ENCODE data around the gene ZMYM5. TPM values are rescaled to one million over a fixed set of nuclear protein-coding genes. Genes with fewer than 3 reads are reported as not detected.

ZMYM5 gene
- polyA plus RNA-seq, 4 donors = 4.5 to 19.7 (median 7.3) TPM

- WGBS, 3 donors = 79 to 80% (median 80%) methylated on average over 1 of the region's 1 CpG
- Histone ChIP-seq H3K36me3 (ENCODE audit: control insufficient read depth in 3 of 3, insufficient read depth in 2 of 3, low read depth in 1 of 3, low read length in 3 of 3) (peaks cover 3 to 40% (median 4%) of the 10 kb centered on the region in 3 donors), H3K9me3 (ENCODE audit: control insufficient read depth in 2 of 2, insufficient read depth in 1 of 2, low read depth in 1 of 2, low read length in 1 of 2) (no peaks in the 10 kb centered on the region), H3K4me3 (ENCODE audit: low read depth in 1 of 3, low read length in 3 of 3) (no peak overlapping the region), H3K4me1 (ENCODE audit: control insufficient read depth in 3 of 3, insufficient read depth in 2 of 3, low read depth in 1 of 3, low read length in 2 of 3) (peaks cover 0 to 2% (median 0%) of the 10 kb centered on the region in 3 donors), H3K27ac (ENCODE audit: low read depth in 1 of 3, low read length in 2 of 3) (no peak overlapping the region), H3K27me3 (ENCODE audit: control insufficient read depth in 3 of 3, insufficient read depth in 3 of 3, low read length in 3 of 3) (no peaks in the 10 kb centered on the region)
- DNase-seq (no peak), FAIRE-seq (no peak)
These were observed 10.7 kb downstream of the ZMYM5 start for GRCh38 chr13:19852766-19853165.

- peak overlapping the region in 1 of 3 donors; percentile 55 for H3K27ac ChIP-seq (ENCODE audit: low read depth in 1 of 3, low read length in 2 of 3)
- 18 to 39% (median 36%) methylated on average over 2 of the region's 2 CpGs for WGBS, 3 donors
- H3K9me3 ChIP-seq (ENCODE audit: control insufficient read depth in 2 of 2, insufficient read depth in 1 of 2, low read depth in 1 of 2, low read length in 1 of 2) = no peaks in the 10 kb centered on the region
- no peak overlapping the region for H3K4me3 ChIP-seq (ENCODE audit: low read depth in 1 of 3, low read length in 3 of 3)
- FAIRE-seq (no peak), DNase-seq (peak; percentile 57 to 65)
- H3K27me3 ChIP-seq (ENCODE audit: control insufficient read depth in 3 of 3, insufficient read depth in 3 of 3, low read length in 3 of 3) = no peaks in the 10 kb centered on the region
- H3K4me1 ChIP-seq (ENCODE audit: control insufficient read depth in 3 of 3, insufficient read depth in 2 of 3, low read depth in 1 of 3, low read length in 2 of 3) = peaks cover 2 to 4% (median 2%) of the 10 kb centered on the region in 3 donors
- H3K36me3 ChIP-seq (ENCODE audit: control insufficient read depth in 3 of 3, insufficient read depth in 2 of 3, low read depth in 1 of 3, low read length in 3 of 3) = peaks cover 0 to 32% (median 0%) of the 10 kb centered on the region in 3 donors
These were observed 17.7 kb downstream of the ZMYM5 start for GRCh38 chr13:19845758-19846157.

DNA sequence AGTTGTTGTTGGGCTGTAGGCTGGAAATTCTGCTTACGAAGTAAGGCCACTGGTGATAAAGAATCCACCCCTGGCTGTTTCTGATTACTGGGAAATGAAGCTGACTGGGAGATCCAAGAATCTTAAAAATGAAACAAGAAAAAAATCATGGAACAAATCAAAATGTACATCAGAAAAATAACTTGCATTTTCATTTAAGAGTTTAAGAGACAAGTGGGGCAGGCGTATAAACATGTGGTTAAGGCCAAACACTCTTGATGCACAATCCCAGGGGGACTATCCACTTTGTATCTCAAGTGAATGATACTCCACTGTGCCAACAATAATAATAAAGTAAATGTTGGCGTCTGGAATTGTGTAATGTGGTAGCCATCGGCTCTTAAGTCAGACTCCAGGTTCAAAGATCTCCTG, 24.6 kb downstream of the ZMYM5 start:
- no peaks in the 10 kb centered on the region for H3K4me1 ChIP-seq (ENCODE audit: control insufficient read depth in 3 of 3, insufficient read depth in 2 of 3, low read depth in 1 of 3, low read length in 2 of 3)
- WGBS, 3 donors = 58 to 80% (median 74%) methylated on average over 4 of the region's 4 CpGs
- H3K27me3 ChIP-seq (ENCODE audit: control insufficient read depth in 3 of 3, insufficient read depth in 3 of 3, low read length in 3 of 3) = no peaks in the 10 kb centered on the region
- H3K9me3 ChIP-seq (ENCODE audit: control insufficient read depth in 2 of 2, insufficient read depth in 1 of 2, low read depth in 1 of 2, low read length in 1 of 2) = no peaks in the 10 kb centered on the region
- FAIRE-seq = no peak
- H3K36me3 ChIP-seq (ENCODE audit: control insufficient read depth in 3 of 3, insufficient read depth in 2 of 3, low read depth in 1 of 3, low read length in 3 of 3) = peaks cover 7 to 25% (median 8%) of the 10 kb centered on the region in 3 donors
- no peak for DNase-seq
- no peak overlapping the region for H3K4me3 ChIP-seq (ENCODE audit: low read depth in 1 of 3, low read length in 3 of 3)
- H3K27ac ChIP-seq (ENCODE audit: low read depth in 1 of 3, low read length in 2 of 3) = no peak overlapping the region

DNA sequence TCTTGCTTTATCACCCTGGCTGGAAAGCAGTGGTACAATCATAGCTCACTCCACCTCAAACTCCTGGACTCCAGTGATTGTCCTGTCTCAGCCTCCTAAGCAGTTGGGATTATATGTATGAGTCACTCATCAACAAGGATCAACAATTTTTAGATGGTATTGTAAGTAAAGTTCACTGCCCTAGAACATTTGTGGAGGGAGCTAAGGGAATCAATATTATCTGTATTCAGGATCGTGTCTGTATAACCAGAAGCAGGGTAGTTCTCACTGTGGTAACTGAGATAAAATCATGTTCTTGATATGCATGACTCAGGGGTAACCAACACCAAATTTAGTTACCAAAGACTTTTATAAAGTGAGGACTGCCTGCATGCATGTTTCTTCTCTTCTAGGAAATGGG, 27.0 kb downstream of the ZMYM5 start:
- Histone ChIP-seq H3K4me3 (ENCODE audit: low read depth in 1 of 3, low read length in 3 of 3) (no peak overlapping the region), H3K9me3 (ENCODE audit: control insufficient read depth in 2 of 2, insufficient read depth in 1 of 2, low read depth in 1 of 2, low read length in 1 of 2) (no peaks in the 10 kb centered on the region), H3K36me3 (ENCODE audit: control insufficient read depth in 3 of 3, insufficient read depth in 2 of 3, low read depth in 1 of 3, low read length in 3 of 3) (peaks cover 7 to 34% (median 8%) of the 10 kb centered on the region in 3 donors), H3K27ac (ENCODE audit: low read depth in 1 of 3, low read length in 2 of 3) (no peak overlapping the region), H3K4me1 (ENCODE audit: control insufficient read depth in 3 of 3, insufficient read depth in 2 of 3, low read depth in 1 of 3, low read length in 2 of 3) (no peaks in the 10 kb centered on the region), H3K27me3 (ENCODE audit: control insufficient read depth in 3 of 3, insufficient read depth in 3 of 3, low read length in 3 of 3) (no peaks in the 10 kb centered on the region)
- 75 to 89% (median 81%) methylated on average over 1 of the region's 1 CpG for WGBS, 3 donors
- no peak for DNase-seq
- FAIRE-seq = no peak

DNA sequence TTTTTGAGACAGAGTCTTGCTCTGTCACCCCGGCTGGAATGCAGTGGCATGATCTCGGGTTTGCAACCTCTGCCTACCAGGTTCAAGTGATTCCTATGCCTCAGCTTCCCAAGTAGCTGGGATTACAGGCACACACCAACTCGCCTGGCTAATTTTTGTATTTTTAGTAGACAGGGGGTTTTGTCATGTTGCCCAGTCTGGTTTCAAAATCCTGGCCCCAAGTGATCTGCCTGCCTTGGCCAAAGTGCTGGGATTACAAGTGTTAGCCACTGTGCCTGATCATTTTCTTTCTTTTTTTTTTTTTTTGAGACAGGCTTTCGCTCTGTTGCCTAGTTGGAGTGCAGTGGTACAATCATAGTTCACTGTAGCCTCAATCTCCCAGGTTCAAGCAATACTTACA, 28.7 kb downstream of the ZMYM5 start:
- Histone ChIP-seq H3K9me3 (ENCODE audit: control insufficient read depth in 2 of 2, insufficient read depth in 1 of 2, low read depth in 1 of 2, low read length in 1 of 2) (no peaks in the 10 kb centered on the region), H3K27ac (ENCODE audit: low read depth in 1 of 3, low read length in 2 of 3) (no peak overlapping the region), H3K4me1 (ENCODE audit: control insufficient read depth in 3 of 3, insufficient read depth in 2 of 3, low read depth in 1 of 3, low read length in 2 of 3) (no peaks in the 10 kb centered on the region), H3K36me3 (ENCODE audit: control insufficient read depth in 3 of 3, insufficient read depth in 2 of 3, low read depth in 1 of 3, low read length in 3 of 3) (peaks cover 7 to 40% (median 10%) of the 10 kb centered on the region in 3 donors), H3K4me3 (ENCODE audit: low read depth in 1 of 3, low read length in 3 of 3) (no peak overlapping the region), H3K27me3 (ENCODE audit: control insufficient read depth in 3 of 3, insufficient read depth in 3 of 3, low read length in 3 of 3) (no peaks in the 10 kb centered on the region)
- 98 to 99% (median 99%) methylated on average over 4 of the region's 4 CpGs for WGBS, 3 donors
- DNase-seq (no peak), FAIRE-seq (no peak)

- no peak for FAIRE-seq
- no peak overlapping the region for H3K4me3 ChIP-seq (ENCODE audit: low read depth in 1 of 3, low read length in 3 of 3)
These were observed 40.8 kb downstream of the ZMYM5 start for GRCh38 chr13:19822673-19823072.

DNA sequence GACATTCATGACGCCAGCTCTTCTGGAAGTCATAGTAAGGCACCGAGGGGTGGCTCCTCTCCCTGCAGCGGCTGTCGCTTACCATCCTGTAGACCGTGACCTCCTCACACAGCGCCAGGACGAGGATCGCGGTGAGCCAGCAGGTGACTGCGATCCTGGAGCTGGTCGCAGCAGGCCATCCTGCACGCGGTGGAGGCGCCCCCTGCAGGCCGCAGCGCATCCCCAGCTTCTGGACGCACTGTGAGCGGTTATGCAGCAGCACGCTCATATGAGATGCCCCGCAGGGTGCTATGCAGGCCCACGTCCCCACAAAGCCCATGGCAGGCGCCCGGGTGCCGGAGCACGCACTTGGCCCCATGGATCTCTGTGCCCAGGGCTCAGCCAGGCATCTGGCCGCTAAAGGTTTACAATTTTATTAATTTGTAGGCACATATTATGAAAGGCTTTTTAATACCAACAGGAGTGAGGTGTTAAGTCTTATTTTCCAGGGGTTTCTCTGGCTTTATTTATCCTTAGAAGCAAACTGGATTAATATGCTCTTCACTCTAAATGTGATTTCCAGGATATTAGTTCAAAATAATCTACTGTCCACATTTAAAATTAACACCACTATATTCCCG, 45.1 kb downstream of the ZMYM5 start:
- no peaks in the 10 kb centered on the region for H3K9me3 ChIP-seq (ENCODE audit: control insufficient read depth in 2 of 2, insufficient read depth in 1 of 2, low read depth in 1 of 2, low read length in 1 of 2)
- H3K4me1 ChIP-seq (ENCODE audit: control insufficient read depth in 3 of 3, insufficient read depth in 2 of 3, low read depth in 1 of 3, low read length in 2 of 3) = no peaks in the 10 kb centered on the region
- H3K27me3 ChIP-seq (ENCODE audit: control insufficient read depth in 3 of 3, insufficient read depth in 3 of 3, low read length in 3 of 3) = no peaks in the 10 kb centered on the region
- 70 to 88% (median 78%) methylated on average over 25 to 27 of the region's 27 CpGs for WGBS, 3 donors
- FAIRE-seq (no peak), DNase-seq (peak; percentile 1 to 79)
- peaks cover 6 to 22% (median 8%) of the 10 kb centered on the region in 3 donors for H3K36me3 ChIP-seq (ENCODE audit: control insufficient read depth in 3 of 3, insufficient read depth in 2 of 3, low read depth in 1 of 3, low read length in 3 of 3)
- no peak overlapping the region for H3K4me3 ChIP-seq (ENCODE audit: low read depth in 1 of 3, low read length in 3 of 3)
- H3K27ac ChIP-seq (ENCODE audit: low read depth in 1 of 3, low read length in 2 of 3) = no peak overlapping the region

More at GRCh38 chr13:19822673-19823072, 40.8 kb downstream of the ZMYM5 start:
- Histone ChIP-seq H3K27ac (ENCODE audit: low read depth in 1 of 3, low read length in 2 of 3) (no peak overlapping the region), H3K27me3 (ENCODE audit: control insufficient read depth in 3 of 3, insufficient read depth in 3 of 3, low read length in 3 of 3) (no peaks in the 10 kb centered on the region), H3K9me3 (ENCODE audit: control insufficient read depth in 2 of 2, insufficient read depth in 1 of 2, low read depth in 1 of 2, low read length in 1 of 2) (no peaks in the 10 kb centered on the region), H3K36me3 (ENCODE audit: control insufficient read depth in 3 of 3, insufficient read depth in 2 of 3, low read depth in 1 of 3, low read length in 3 of 3) (peaks cover 2 to 30% (median 4%) of the 10 kb centered on the region in 3 donors), H3K4me1 (ENCODE audit: control insufficient read depth in 3 of 3, insufficient read depth in 2 of 3, low read depth in 1 of 3, low read length in 2 of 3) (no peaks in the 10 kb centered on the region)
- DNase-seq = no peak
- WGBS, 3 donors = 94 to 96% (median 96%) methylated on average over 3 of the region's 3 CpGs

GRCh38 chr13:19817510-19818158, 45.8 kb downstream of the ZMYM5 start:
- peak in 1 of 2 donors; percentile 3 for DNase-seq
- Histone ChIP-seq H3K27me3 (ENCODE audit: control insufficient read depth in 3 of 3, insufficient read depth in 3 of 3, low read length in 3 of 3) (no peaks in the 10 kb centered on the region), H3K4me1 (ENCODE audit: control insufficient read depth in 3 of 3, insufficient read depth in 2 of 3, low read depth in 1 of 3, low read length in 2 of 3) (no peaks in the 10 kb centered on the region), H3K9me3 (ENCODE audit: control insufficient read depth in 2 of 2, insufficient read depth in 1 of 2, low read depth in 1 of 2, low read length in 1 of 2) (no peaks in the 10 kb centered on the region), H3K36me3 (ENCODE audit: control insufficient read depth in 3 of 3, insufficient read depth in 2 of 3, low read depth in 1 of 3, low read length in 3 of 3) (peaks cover 5 to 22% (median 6%) of the 10 kb centered on the region in 3 donors), H3K27ac (ENCODE audit: low read depth in 1 of 3, low read length in 2 of 3) (no peak overlapping the region), H3K4me3 (ENCODE audit: low read depth in 1 of 3, low read length in 3 of 3) (no peak overlapping the region)
- 72 to 88% (median 83%) methylated on average over 7 of the region's 7 CpGs for WGBS, 3 donors
- no peak for FAIRE-seq

Measured in small intestine (tissue), 7 donors.